Cerebellar cortex (tissue), 1 donor: Measurements from ENCODE around the gene PYM1.
"Not testable (repeated sequence)": the region's sequence is repeated elsewhere in the genome, so short reads cannot be mapped to it uniquely, and the experiment has no call there.

ENCODE experiments used
- DNase-seq: peaks from one replicate; pipeline ENCODE4 v3.0.0-alpha.2; 2015; ENCODE audit warnings: low spot score

PYM1 gene

DNA sequence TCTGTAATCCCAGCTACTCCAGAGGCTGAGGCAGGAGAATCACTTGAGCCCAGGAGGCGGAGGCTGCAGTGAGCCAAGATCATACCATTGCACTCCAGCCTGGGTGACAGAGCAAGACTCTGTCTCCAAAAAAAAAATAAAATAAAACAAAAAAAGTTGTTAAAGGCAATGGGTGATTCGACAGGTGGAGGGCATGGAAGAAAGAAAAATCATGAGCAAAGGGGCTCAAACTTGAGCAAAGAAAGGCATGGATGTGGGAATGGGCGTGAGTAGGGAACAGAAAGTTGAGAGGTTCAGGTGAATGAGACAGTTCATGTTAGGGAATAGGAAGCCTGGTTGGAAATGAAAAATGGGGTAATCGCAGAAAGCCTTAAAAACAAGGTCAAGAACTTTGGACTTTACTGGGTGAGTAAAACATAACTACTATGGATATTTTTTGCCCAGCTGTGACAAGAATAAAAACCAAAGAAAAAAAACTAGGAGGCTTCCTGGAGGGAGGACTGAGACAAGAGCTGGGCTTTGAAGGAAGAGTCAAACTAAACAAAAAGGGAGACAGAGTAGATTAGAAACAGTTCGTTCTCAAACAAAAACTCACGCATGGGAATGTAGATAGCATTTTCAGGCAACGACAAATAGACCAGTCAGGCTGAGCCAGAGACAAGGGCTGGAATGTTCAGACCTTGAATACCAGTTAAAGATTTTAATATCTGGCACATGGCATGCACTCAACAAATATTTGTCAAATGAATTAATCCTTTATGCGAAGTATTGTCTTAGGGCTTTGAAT lies 18.8 kb downstream of the PYM1 start:
- no peak for DNase-seq

- DNase-seq = no peak
These were observed 21.6 kb downstream of the PYM1 start for GRCh38 chr12:55906056-55906455.

DNA sequence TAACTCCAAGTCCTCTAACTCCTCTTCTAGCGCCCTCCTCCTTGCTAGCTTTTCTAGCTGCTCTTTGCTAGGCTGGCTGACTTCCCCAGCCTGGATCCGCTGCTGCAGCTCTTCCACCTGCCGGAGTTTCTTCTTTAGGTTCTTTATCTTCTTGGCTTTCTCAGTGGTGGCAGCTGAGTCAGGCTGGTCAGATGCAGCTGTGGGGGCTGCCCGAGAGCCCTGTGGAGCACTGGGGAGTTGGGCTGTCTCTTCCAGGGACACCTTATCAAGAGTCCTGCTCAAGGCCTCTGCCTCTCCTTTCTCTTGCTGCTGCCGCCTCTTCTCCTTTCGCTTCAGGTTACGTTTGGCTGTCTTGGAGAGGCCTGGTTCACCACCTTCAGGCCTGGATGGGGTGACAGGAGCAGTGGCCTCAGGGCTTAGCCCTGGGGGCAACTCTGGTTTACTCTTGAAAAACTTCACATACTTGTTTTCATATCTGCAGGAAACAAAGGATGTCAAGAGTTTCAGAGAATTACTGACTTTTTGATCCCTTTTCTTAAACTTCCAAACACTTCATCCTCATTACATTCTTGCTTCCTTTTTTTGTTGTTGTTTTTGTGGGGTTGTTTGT lies 25.7 kb downstream of the PYM1 start:
- DNase-seq = no peak

DNA sequence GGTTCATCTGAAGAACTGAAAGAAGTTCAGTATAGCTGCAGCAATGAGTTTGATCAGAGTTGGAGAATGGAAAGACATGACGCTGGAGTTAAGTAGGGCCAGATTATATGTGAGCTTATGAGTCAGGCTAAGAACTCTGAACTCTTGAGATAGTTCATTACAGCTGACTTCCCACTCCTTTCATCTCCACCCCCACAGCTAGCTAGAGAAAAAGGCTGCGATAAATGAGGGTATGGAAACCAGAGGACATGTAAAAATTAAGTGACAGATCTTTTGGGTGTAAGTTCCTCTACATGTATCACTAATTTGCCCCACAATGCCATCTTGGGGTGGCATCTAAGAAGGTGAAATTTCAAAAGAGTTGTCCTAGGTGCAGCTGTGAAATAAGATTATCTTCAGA lies 28.6 kb downstream of the PYM1 start:
- DNase-seq = no peak

DNA sequence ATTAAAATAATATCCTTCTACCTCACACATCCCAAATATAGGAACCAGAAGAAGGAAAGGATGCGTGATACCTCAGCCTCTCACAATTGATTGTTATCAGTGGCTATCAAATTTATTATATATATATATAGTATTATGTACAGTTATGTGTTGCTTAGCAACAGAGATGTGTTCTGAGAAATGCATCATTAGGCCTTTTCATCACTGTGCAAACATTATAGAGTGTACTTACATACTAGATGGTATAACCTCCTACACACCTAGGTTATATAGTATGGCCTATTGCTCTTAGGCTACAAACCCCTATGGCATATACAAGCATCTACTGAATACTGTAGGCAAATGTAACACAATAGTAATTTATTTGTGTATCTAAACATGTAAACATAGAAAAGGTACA lies 34.0 kb downstream of the PYM1 start:
- DNase-seq = no peak

GRCh38 chr12:55891310-55891709 lies 36.4 kb downstream of the PYM1 start:
- DNase-seq = no peak

DNA sequence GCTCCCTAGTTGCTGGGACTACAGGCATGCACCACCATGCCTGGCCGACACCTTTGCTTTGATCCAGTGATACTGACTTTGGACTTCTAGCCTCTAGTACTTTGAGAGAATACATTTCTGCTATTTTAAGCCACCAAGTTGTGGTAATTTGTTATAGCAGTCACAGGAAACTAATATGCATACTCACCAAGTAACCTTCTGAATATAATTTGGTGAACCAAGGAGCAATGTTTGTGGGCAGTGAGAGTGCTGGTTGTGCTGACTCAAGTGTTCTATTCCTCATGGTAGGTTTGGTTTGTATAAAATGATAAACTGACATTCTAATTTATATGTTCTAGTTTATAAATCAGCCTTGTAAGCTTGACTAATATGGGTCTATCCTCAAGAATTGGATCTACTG lies 42.6 kb downstream of the PYM1 start:
- no peak for DNase-seq

GRCh38 chr12:55877824-55878223 lies 49.9 kb downstream of the PYM1 start:
- DNase-seq = no peak

DNA sequence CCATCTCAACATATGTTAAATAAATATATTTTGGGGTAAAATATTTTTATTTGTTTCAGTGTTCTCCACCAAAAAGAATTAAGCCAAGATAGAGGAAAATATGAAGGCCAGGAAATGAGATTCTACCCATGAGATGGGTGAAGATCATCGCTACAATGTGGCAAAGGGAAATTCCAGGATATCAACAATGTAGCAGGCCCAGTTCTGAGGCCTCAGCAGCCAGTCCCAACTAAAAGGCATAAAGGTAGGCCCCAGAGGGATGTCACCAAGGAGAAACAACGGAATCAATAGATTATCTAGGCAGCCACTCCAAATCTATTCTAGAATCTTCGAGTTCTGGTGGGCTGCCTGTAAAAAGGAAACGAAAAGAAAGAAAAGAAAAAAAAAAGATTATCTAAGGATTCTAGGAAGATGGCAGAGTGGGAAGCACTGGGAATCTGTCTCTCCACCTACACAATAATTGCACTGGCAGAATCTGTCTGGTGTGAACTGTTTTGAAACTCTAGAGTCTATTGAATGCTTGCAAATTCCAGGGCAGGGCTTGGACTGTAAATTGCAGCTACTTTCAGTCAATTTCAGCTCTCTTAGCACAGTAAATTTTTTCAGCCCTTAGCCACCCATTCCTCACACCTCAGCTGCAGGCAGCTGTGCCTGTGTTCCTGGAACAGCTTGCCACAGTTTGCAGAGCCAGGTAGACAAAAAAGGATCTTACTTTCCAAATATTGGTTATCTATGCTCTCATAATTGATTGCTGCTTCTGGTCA lies 51.8 kb downstream of the PYM1 start:
- no peak for DNase-seq

GRCh38 chr12:55874443-55874842 lies 53.3 kb downstream of the PYM1 start:
- DNase-seq = no peak

DNA sequence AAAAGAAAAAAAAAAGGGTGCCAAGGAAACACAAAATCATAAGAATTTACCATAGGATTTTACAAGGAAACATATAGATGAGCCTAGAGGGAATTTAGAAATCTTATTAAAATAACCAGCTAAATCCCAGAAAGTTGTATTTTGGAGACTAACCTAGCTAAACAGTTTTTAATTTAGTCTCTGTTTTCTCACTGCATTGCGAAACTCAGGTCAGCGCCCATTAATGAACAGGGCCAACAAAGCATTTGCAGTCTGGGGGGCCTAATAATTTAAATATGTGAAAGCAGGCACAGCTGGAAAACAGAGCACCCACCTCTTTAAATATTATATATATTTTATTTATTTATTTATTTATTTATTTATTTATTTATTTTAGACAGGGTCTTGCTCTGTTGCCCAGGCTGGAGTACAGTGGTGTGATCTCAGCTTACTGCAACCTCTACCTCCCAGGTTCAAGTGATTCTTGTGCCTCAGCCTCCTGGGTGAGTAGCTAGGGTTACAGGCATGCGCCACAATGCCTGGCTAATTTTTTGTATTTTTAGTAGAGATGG lies 61.2 kb downstream of the PYM1 start:
- DNase-seq = not testable (repeated sequence)

DNA sequence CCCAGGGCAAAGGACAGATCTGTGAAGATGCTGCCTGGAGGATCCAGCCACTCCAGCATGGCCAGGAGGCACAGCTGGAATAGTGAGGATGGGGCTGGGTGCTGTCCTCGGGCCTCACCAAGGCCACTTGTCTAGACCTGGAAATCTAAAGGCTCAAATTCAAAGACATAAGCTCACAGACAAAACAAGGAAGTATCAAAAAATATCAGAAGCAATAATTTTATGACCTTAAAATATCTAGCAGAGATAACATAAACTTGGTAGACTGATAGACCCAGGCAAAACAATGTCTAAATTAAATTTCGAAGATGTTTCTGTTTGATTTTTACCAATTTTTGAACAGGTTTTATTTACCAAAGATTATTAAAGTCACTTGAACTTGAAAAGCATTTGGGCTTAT lies 62.4 kb downstream of the PYM1 start:
- DNase-seq = no peak

DNA sequence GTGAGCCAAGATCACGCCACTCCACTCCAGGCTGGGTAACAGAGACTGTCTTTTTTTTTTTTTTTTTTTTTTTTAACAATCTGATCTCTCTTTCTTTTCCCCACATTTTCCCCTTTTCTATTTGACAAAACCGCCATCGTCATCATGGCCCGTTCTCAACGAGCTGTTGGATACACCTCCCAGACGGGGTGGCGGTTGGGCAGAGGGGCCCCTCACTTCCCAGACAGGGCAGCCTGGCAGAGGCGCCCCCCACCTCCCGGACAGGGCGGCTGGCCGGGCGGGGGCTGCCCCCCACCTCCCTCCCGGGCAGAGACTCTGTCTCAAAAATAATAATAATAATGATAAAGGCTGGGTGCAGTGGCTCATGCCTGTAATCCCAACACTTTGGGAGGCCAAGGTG lies 64.8 kb downstream of the PYM1 start:
- DNase-seq = not testable (repeated sequence)

DNA sequence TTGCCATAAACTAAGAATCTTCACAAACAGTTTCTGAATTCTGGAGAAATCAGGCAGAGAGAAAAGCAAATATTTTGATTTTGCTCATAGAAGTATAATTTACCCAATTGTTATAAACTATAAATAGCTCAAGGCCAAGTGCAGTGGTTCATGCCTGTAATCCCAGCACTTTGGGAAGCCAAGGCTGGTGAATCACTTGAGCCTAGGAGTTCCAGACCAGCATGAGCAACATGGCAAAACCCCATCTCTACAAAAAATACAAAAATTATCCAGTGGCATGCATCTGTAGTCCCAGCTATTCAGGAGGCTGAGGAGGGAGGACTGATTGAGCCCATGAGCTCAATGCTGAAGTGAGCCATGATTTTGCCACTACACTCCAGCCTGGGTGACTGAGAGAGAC lies 65.4 kb downstream of the PYM1 start:
- no peak for DNase-seq

- DNase-seq = no peak
These were observed 65.8 kb downstream of the PYM1 start for GRCh38 chr12:55861871-55862270.

- no peak for DNase-seq
These were observed 66.3 kb downstream of the PYM1 start for GRCh38 chr12:55861396-55861795.

- DNase-seq = no peak
These were observed 75.0 kb downstream of the PYM1 start for GRCh38 chr12:55852740-55853139.
